GM19467 (cell line): ENCODE data around the gene IGFBP1.
"Not testable (repeated sequence)": the region's sequence is repeated elsewhere in the genome, so short reads cannot be mapped to it uniquely, and the experiment has no call there.

Experiments
- ATAC-seq: cut with Tn5 transposase; IDR thresholded peaks from one replicate; pipeline ENCODE4 v1.9.1; 2021; ENCODE audit warnings: mild to moderate bottlenecking, moderate library complexity; ENCODE audit not compliant: unreplicated experiment

The IGFBP1 gene

DNA sequence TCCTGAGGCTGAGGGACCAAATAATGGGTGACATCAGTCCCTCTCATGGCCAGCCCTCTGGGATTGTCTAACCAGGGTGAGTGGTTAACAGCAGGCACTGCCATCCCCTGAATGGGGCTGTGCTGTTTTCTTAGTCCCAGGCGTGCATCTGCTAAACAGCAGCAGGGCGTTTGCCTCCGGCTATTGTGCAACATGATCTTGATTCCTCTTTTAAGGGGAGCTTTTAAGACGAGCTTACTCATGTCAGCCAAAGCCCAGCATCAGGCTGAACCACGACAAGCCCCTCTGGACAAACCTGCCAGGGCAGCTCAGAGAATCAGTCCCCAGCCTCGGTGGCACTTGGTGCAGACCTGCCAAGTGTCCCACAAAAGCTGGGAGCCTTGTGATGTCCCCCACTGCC lies 49.0 kb downstream of the IGFBP1 start:
- no peak for ATAC-seq

DNA sequence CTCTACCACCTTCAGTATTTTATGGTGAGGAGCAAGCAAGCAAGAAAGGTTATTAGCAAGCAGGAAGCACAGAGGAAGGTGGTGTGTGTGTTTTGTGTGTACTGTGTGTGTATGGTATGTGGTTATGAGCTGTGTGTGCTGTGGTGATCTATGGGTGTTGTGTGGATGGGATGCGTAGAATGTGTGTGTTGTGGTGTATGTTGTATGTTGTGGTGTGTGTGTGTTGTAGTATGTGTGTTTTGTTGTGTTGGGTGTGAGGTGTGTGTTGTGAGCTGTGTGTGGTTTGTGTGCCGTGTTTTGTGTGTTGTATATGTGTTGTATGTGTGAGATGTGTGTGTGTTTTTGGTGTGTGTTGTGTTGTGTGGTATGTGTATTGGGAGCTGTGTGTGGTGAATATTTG lies 49.6 kb downstream of the IGFBP1 start:
- ATAC-seq, result no peak

DNA sequence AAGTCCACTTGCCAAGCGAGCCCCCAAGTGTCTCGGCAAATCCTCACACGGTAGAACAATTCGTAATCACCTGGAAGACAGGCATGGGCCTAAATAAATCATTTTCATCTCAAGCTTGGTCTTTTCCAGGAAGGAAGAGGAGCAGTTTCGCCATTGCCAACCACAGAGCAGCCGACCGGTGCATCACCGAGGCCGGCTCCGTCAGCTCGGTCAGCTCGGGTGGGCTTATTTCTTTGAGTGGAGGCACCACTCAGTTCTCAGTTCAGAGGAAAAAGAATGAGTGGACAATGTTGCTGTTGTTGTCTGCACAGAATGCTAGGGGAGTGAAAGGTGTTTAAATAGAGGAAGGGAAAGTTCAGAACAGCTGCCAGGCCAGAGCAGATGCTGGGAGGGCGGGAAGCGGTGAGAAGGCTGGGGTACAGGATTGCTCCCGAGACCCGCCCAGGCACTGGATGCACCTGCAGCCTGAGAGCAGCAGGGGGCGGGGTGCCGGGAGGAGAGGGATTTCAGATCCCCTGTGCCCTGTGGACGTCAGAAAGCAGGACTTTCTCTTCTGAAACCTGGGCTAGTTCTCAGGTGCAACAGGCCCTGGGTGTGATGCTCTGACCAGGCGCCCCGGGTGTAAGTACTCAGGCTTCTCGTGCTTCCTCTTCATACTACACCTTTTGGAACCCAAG lies 50.5 kb downstream of the IGFBP1 start:
- ATAC-seq, result no peak

DNA sequence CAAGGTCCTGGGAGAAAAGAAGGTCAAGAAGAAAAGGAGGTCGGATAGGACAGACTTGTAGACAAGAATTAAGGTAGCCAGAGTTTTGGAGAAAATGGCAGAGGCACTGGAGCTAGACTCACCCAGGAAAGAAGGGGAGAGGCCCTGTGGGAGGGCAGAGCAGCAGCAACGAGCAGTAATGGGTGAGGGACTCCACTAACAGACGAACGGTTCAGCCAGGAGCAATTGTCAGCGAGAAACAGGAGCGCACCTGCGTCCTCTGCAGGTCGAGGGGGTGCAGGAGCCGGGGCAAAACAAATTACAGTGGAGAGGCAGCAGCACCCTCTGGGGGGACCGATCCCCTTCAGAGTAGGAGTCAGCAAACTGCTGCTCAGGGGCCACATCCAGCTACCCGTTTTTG lies 51.3 kb downstream of the IGFBP1 start:
- ATAC-seq, result no peak

DNA sequence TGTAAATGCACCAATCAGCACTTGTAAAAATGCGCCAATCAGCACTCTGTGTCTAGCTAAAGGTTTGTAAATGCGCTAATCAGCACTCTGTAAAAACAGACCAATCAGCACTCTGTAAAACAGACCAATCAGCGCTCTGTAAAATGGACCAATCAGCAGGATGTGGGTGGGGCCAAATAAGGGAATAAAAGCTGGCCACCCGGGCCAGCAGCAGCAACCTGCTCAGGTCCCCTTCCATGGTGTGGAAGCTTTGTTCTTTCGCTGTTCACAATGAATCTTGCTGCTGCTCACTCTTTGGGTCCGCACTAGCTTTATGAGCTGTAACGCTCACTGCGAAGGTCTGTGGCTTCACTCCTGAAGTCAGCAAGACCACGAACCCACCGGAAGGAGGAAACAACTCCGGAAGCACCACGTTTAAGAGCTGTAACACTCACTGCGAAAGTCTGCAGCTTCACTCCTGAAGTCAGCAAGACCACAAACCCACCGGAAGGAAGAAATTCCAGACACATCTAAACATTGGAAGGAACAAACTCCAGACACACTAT lies 52.0 kb downstream of the IGFBP1 start:
- ATAC-seq, result not testable (repeated sequence)

DNA sequence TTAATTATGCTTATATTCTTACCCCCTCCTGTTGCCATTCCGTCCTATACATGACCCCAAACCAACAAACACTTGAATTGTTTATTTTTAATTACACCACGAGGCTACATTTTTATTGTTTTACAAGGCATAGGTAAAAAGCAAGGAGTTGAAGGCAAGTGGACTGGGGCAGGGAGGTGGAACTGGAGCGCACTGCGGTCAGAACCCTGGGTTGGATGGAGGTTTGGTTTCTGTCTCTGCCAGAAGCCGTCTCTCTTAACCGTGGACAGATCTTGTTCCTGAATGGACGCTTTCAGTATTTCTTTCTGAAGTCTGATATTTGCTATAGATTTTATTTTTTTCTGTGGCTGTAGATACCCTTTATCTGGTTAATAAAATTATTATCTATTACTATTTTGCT lies 52.7 kb downstream of the IGFBP1 start:
- no peak for ATAC-seq
